NCI-H446 (cell line): ENCODE results near the gene STARD8.
"Not testable (repeated sequence)": the region's sequence is repeated elsewhere in the genome, so short reads cannot be mapped to it uniquely, and the experiment has no call there.

Source experiments
- DNase-seq, 2 experiments: peaks; one replicate each; lab custom pipeline; 2025; lab: John Stamatoyannopoulos, UW

The STARD8 gene

DNA sequence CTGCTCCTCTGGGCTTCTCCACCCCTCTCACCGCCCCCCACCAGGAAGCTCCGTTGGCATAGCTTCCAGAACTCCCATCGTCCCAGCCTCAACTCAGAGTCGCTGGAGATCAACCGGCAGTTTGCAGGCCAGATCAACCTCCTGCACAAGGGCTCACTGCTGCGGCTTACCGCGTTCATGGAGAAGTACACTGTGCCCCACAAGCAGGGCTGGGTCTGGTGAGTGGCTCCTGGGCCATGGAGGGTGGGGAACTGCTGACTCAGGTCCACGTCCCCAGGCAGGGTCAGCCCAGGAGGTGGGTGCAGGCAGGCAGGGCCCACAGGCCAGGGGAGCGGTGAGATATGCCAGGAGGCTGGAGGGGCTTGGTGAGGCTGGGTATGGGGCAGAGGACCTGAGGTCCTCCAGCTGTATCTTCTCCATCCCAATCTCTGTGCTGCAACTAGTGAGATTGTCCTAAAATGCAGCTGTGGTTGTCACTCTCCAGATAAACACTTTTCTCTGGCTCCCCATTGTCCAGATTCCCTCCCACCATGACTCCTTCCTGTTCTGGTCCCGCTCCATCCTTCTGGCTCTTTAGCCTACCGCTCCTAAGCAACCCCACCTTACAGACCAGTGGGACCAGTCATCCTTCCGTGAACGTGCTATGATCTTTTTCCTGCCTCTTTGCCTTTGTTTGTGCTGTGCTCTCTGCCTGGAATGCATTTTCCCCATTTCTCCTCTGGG is 71.9 kb downstream of the STARD8 start:
- no peak for DNase-seq

DNA sequence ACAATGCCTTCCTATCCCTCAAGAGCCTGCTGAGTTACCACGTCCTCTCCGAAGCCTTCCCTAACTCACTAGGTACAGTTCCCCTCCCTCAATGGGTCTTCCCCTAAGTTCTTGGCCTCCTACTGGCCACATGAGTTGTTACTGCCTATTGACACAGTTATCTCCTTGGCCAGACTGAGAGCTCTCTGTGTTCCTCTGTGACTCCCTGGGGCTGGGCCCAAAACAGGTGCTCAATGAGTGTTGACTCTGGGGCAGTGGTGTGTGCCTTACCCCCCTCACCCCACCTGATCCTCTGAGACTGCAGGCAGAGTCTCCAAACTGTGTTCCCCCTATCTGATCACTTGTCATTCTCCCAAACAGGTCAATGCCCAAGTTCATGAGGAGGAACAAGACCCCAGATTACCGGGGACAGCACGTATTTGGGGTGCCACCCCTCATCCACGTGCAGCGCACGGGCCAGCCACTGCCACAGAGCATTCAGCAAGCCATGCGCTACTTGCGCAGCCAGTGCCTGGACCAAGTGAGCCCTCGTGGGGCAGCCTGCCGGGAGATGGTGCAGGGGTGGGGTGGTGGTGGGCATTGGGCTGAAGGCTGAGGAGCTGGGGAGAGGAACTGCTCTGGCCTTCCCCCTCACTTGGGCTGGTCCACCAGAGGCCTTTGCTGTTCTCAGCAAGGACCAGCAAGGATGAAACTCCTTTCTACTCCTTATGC is 72.6 kb downstream of the STARD8 start:
- no peak for DNase-seq

DNA sequence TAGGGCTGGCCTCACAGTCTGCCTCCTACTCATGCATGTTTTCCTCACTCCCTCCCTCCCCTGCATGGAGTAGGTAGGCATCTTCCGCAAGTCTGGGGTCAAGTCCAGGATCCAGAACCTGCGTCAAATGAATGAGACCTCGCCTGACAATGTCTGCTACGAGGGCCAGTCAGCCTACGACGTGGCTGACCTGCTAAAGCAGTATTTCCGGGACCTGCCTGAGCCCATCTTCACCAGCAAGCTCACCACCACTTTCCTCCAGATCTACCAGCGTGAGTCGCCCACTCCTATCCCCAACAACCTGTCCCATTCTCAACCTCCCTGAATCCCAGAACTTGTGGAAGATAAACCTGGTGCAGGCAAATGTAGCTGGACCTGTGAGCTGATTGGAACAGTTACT is 73.4 kb downstream of the STARD8 start:
- no peak for DNase-seq

- no peak for DNase-seq
Measured at GRCh38 chrX:68721546-68721945, 74.1 kb downstream of the STARD8 start.

GRCh38 chrX:68721991-68722860 is 74.8 kb downstream of the STARD8 start:
- no peak for DNase-seq

DNA sequence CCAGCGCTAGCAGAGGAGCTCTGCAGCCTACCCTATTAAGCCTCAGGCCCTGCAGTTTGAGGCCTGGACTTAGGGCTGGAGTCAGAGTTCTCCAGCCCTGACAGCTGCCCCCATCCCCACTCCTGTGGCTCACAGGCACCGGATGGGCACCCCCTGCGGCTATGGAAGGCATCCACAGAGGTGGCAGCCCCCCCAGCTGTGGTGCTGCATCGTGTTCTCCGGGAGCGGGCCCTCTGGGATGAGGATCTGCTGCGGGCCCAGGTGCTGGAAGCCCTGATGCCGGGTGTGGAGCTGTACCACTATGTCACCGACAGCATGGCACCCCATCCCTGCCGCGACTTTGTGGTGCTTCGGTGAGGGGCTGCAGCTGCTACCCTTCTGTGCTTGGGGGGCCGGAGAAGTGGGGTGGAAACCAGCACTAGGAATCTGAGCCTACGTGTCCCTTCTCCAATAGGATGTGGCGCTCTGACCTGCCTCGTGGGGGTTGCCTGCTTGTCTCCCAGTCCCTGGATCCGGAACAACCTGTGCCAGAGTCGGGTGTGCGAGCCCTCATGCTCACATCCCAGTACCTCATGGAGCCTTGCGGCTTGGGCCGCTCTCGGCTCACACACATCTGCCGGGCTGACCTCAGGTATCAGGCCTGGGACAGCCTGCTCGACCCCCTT is 76.2 kb downstream of the STARD8 start:
- no peak for DNase-seq

- DNase-seq: no peak
Measured at GRCh38 chrX:68724531-68725020, 77.1 kb downstream of the STARD8 start.

DNA sequence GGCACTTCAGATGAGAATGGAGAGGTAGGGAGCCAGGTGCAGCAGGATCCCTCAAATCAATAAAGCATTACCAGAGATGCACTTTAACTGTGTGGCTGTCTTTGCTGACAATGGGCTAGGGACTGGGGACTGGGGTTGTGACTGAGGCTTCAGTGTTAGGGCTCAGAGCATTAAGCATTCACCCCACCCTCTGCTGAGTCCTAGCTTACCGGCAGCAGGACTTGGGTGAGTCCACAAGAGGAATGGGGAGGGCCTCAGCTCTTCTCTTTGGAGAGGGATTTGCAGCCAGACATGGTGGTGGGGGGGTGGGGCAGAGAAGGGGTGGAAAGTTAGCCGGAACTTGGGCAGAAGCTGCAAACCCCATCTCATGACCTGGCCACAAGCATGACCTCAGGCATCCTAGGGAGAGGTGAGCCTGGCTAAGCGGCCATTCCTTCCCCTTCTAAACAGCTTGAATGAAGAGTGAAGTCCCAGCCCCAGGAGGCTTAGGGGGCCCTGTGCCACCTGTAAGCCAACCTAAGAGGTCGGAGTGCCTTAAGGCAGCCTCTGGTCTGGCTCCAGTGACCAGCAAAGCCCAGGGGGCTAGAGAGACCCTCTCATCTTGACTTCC is 78.4 kb downstream of the STARD8 start:
- DNase-seq: no peak

- no peak for DNase-seq
Measured at GRCh38 chrX:68726366-68726765, 78.9 kb downstream of the STARD8 start.

DNA sequence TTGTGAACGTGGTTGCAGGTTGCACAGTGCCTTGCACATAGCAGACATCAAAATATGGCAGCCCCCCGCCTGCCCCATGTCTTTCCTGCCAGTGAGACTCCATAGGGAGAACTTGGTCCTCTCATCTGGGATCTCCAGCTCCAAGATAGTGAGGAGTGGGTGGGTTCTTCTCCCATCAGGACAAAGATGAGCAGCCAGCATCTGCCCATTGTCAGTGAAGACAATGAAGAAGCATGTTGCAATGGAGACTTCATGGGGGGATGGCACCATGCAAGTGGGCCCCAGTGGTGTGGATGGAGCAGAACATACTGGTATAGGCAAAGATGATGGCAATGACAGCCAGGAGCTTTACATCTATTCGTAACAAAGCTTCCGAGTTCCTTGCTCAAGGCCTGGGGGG is 80.2 kb downstream of the STARD8 start:
- DNase-seq: no peak

GRCh38 chrX:68728186-68728585 is 80.7 kb downstream of the STARD8 start:
- no peak for DNase-seq

- no peak for DNase-seq
Measured at GRCh38 chrX:68731254-68731653, 83.8 kb downstream of the STARD8 start.

DNA sequence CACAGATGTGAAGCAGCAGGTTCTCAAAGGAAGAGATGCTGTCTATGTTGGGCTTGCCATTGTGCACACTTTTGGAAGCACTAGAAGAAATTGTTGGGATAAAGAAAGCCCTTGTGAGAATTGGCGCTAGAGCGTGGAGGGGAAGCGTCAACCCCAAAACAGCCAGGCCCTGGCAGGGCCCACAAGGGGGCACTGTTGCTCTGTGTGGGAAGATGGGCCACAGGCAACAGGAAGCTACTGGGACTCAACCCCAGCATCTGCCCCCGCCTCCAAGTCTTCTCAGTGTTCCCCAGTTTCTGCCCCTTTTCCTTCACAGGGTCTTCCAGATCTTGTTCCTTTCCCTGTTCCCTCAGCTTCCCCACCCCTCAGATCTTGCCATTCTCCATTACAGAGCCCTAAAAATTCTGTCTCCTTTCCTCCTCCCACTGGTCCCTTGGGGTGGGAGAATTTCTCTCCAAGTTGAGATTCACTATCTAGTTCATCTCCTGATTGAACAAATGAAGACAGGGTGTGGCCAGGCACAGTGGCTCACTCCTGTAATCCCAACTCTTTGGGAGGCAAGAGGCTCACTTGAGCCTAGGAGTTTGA is 85.5 kb downstream of the STARD8 start:
- DNase-seq: peak in 1 of 2 experiments; percentile 40

GRCh38 chrX:68735266-68735665 is 87.8 kb downstream of the STARD8 start:
- DNase-seq: no peak

- not testable (repeated sequence) for DNase-seq
Measured at GRCh38 chrX:68741864-68742263, 94.4 kb downstream of the STARD8 start.

GRCh38 chrX:68743754-68744153 is 96.3 kb downstream of the STARD8 start:
- no peak for DNase-seq

GRCh38 chrX:68746988-68747387 is 99.5 kb downstream of the STARD8 start:
- DNase-seq: no peak

DNA sequence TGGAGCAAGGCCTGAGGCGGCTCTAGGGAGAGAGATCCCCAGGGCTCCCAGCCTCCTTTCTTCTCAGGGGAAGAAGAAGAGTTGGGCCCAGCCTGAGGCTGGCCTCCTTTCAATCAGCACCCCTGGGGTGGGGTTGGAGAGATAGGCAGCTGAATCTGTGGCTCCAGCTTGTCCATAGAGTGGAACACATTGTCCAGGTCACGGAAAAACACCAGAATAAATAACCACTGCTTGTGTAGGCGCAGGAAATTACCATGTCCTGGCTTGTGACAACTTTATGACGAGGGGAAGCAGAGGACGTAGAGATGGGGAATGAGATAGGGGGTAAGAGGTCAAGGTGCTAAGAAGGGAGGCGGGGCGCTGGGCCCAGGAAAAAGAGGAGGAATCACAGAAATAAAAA is 100.6 kb downstream of the STARD8 start:
- DNase-seq: no peak

DNA sequence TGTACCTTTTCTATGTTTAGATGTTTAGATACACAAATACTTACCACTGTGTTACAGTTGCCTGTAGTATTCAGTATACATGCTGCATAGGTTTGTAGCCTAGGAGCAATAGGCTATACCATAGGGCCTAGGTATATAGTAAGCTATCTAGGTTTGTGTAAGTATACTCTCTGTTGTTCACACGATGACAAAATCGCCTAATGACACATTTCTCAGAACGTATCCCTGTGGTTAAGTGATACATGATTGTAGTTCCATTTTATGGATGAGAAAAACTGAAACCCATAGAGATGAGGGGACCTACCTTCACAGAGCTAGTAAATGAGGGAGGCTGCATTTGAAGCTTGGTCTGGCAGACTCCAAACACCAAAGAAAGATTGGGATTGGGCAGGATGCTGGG is 102.0 kb downstream of the STARD8 start:
- DNase-seq: no peak

- DNase-seq: no peak
Measured at GRCh38 chrX:68750316-68750715, 102.8 kb downstream of the STARD8 start.

- no peak for DNase-seq
Measured at GRCh38 chrX:68751372-68751771, 103.9 kb downstream of the STARD8 start.
